SK-N-SH treated with all-trans-retinoic acid at 6 μM for 48 hours (cell line): ENCODE measurements around the gene CFAP57.

ENCODE experiments used
- ATAC-seq: fragments of 200-7000 bp; cut with Tn5 transposase; 3 replicates; pipeline ENCODE4 v1.9.1; 2020; ENCODE audit warnings: mild to moderate bottlenecking, moderate library complexity
- ARNTL ChIP-seq: fragments of 450-650 bp; formaldehyde crosslinking; IDR thresholded peaks from 2 replicates; pipeline ENCODE4 v1.5.0; 2020; ENCODE audit warnings: low read depth, mild to moderate bottlenecking, moderate library complexity, borderline replicate concordance
- BACH2 ChIP-seq: fragments of 250-450 bp; sonication (Bioruptor Pico); IDR thresholded peaks from 2 replicates; pipeline ENCODE4 v1.9.0; 2021; ENCODE audit warnings: mild to moderate bottlenecking, borderline replicate concordance
- CSDC2 ChIP-seq: fragments of 250-450 bp; sonication (Bioruptor Pico); IDR thresholded peaks from 2 replicates; pipeline ENCODE4 v1.5.0; 2020; ENCODE audit warnings: mild to moderate bottlenecking, moderate library complexity
- ESRRG ChIP-seq: fragments of 250-450 bp; sonication (Bioruptor Pico); IDR thresholded peaks from 2 replicates; pipeline ENCODE4 v1.6.1; 2021; ENCODE audit warnings: mild to moderate bottlenecking
- GLIS3 ChIP-seq: fragments of 250-450 bp; sonication (Bioruptor Pico); IDR thresholded peaks from 2 replicates; pipeline ENCODE4 v1.5.0; 2020; ENCODE audit warnings: mild to moderate bottlenecking, moderate library complexity
- ISL1 ChIP-seq: fragments of 250-450 bp; sonication (Bioruptor Pico); IDR thresholded peaks from 2 replicates; pipeline ENCODE4 v2.1.2; 2022; ENCODE audit warnings: mild to moderate bottlenecking, moderate library complexity
- OSR1 ChIP-seq: fragments of 250-450 bp; sonication (Bioruptor Pico); IDR thresholded peaks from 2 replicates; pipeline ENCODE4 v1.8.0; 2022; ENCODE audit warnings: moderate library complexity, mild to moderate bottlenecking, inconsistent platforms
- PPARA ChIP-seq: fragments of 250-450 bp; sonication (Bioruptor Pico); IDR thresholded peaks from 2 replicates; pipeline ENCODE4 v1.5.0; 2020; ENCODE audit warnings: mild to moderate bottlenecking, borderline replicate concordance
- SNAI2 ChIP-seq: fragments of 250-450 bp; sonication (Bioruptor Pico); IDR thresholded peaks from 2 replicates; pipeline ENCODE4 v1.5.0; 2020; ENCODE audit warnings: mild to moderate bottlenecking, moderate library complexity
- ZC3H10 ChIP-seq: fragments of 250-450 bp; sonication (Bioruptor Pico); IDR thresholded peaks from 2 replicates; pipeline ENCODE4 v1.5.1; 2021; ENCODE audit warnings: mild to moderate bottlenecking, moderate library complexity
- ZFP30 ChIP-seq: fragments of 450-650 bp; formaldehyde crosslinking; IDR thresholded peaks from 2 replicates; pipeline ENCODE4 v1.5.0; 2022; ENCODE audit warnings: mild to moderate bottlenecking, moderate library complexity
- ZNF565 ChIP-seq: fragments of 450-650 bp; formaldehyde crosslinking; conservative IDR thresholded peaks from 2 replicates; pipeline ENCODE4 v1.5.0; 2020; ENCODE audit warnings: low read depth, mild to moderate bottlenecking, moderate library complexity
- ZNF70 ChIP-seq: fragments of 450-650 bp; formaldehyde crosslinking; IDR thresholded peaks from 2 replicates; pipeline ENCODE4 v1.5.0; 2020; ENCODE audit warnings: mild to moderate bottlenecking, moderate library complexity
- ZNF8 ChIP-seq: fragments of 450-650 bp; formaldehyde crosslinking; IDR thresholded peaks from 2 replicates; pipeline ENCODE4 v1.5.0; 2020; ENCODE audit warnings: mild to moderate bottlenecking, moderate library complexity
- TF ChIP-seq, protein P1 (sequence below): fragments of 250-450 bp; sonication (Bioruptor Pico); IDR thresholded peaks from 2 replicates; pipeline ENCODE4 v1.8.0; 2020; ENCODE audit warnings: mild to moderate bottlenecking, moderate library complexity, borderline replicate concordance
- TF ChIP-seq, protein P2 (sequence below): fragments of 250-450 bp; sonication (Bioruptor Pico); IDR thresholded peaks from 2 replicates; pipeline ENCODE4 v1.5.0; 2020; ENCODE audit warnings: mild to moderate bottlenecking, moderate library complexity
- TF ChIP-seq, protein P3 (sequence below): fragments of 250-450 bp; sonication (Bioruptor Pico); IDR thresholded peaks from 2 replicates; pipeline ENCODE4 v1.5.1; 2020; ENCODE audit warnings: low read depth, mild to moderate bottlenecking, moderate library complexity
- TF ChIP-seq, protein P4 (sequence below): fragments of 250-450 bp; sonication (Bioruptor Pico); IDR thresholded peaks from 2 replicates; pipeline ENCODE4 v1.5.1; 2021; ENCODE audit warnings: mild to moderate bottlenecking, moderate library complexity

Gene CFAP57

DNA sequence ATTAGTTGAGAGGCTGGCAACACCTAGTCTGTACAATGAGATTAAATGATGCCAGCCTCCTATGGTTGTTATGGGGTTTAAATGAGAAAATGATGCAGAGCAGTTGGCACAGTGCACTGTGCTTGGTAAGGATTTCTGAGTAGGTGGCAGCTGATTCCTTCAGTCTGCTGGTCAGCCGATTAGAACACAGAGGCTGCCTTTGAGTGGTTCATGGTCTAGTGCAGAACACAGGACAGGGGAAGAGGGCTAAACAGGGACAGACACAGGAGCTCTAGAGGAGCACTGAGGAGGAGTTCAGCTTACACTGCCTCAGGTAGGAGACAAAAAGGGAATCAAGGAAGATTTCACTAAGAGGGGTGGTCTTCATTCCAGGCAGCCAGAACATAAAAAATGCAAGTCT is 130.1 kb downstream of the CFAP57 start:
- no peak for TF ChIP-seq ZNF565 (CRISPR knock-in tag)
- no peak for TF ChIP-seq ZNF8 (CRISPR knock-in tag)
- TF ChIP-seq, protein P1, sequence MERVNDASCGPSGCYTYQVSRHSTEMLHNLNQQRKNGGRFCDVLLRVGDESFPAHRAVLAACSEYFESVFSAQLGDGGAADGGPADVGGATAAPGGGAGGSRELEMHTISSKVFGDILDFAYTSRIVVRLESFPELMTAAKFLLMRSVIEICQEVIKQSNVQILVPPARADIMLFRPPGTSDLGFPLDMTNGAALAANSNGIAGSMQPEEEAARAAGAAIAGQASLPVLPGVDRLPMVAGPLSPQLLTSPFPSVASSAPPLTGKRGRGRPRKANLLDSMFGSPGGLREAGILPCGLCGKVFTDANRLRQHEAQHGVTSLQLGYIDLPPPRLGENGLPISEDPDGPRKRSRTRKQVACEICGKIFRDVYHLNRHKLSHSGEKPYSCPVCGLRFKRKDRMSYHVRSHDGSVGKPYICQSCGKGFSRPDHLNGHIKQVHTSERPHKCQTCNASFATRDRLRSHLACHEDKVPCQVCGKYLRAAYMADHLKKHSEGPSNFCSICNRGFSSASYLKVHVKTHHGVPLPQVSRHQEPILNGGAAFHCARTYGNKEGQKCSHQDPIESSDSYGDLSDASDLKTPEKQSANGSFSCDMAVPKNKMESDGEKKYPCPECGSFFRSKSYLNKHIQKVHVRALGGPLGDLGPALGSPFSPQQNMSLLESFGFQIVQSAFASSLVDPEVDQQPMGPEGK (CRISPR knock-in tag) = no peak
- TF ChIP-seq, protein P2, sequence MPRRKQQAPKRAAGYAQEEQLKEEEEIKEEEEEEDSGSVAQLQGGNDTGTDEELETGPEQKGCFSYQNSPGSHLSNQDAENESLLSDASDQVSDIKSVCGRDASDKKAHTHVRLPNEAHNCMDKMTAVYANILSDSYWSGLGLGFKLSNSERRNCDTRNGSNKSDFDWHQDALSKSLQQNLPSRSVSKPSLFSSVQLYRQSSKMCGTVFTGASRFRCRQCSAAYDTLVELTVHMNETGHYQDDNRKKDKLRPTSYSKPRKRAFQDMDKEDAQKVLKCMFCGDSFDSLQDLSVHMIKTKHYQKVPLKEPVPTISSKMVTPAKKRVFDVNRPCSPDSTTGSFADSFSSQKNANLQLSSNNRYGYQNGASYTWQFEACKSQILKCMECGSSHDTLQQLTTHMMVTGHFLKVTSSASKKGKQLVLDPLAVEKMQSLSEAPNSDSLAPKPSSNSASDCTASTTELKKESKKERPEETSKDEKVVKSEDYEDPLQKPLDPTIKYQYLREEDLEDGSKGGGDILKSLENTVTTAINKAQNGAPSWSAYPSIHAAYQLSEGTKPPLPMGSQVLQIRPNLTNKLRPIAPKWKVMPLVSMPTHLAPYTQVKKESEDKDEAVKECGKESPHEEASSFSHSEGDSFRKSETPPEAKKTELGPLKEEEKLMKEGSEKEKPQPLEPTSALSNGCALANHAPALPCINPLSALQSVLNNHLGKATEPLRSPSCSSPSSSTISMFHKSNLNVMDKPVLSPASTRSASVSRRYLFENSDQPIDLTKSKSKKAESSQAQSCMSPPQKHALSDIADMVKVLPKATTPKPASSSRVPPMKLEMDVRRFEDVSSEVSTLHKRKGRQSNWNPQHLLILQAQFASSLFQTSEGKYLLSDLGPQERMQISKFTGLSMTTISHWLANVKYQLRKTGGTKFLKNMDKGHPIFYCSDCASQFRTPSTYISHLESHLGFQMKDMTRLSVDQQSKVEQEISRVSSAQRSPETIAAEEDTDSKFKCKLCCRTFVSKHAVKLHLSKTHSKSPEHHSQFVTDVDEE (CRISPR knock-in tag) = no peak
- no peak for TF ChIP-seq GLIS3
- TF ChIP-seq ISL1 (CRISPR knock-in tag) = no peak
- no peak for ATAC-seq

DNA sequence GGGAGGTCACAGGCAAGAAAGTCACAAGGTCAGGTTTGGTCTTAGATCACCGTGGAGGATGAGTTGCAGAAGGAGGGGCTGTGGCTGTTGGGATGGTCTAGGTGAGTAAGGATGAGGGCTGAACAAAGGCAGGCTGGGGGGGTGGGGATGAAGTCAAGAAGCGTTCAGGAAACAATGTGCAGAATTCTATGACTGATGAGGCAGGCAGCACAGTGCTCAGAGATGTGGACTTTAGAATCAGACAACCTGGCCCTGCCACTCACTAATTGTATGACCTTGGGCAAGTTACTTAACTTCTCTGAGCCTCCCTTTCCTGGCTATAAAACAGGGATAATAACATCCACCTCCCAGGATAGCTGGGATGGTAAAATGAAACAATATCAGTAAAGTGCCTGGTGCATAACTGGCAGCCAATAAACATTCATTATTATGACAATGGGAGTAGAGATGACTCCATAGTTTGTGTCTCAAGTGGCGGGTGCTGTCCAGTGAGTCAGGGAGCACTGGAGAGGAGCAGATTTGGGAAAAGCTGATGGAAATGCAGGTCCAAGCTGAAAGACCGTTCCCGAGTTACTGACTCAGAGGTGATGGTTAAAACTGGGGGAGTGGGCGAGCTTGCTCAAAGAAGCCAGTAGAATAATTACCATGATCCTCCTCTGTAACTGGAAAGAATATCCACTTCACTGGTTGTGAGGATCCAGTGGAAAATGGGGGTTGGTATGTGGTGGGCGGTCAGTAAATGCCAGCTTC is 130.8 kb downstream of the CFAP57 start:
- ATAC-seq = no peak
- no peak for TF ChIP-seq BACH2 (CRISPR knock-in tag)
- no peak for TF ChIP-seq ZNF70 (CRISPR knock-in tag)
- TF ChIP-seq ZFP30 (CRISPR knock-in tag) = no peak
- TF ChIP-seq, protein P3, sequence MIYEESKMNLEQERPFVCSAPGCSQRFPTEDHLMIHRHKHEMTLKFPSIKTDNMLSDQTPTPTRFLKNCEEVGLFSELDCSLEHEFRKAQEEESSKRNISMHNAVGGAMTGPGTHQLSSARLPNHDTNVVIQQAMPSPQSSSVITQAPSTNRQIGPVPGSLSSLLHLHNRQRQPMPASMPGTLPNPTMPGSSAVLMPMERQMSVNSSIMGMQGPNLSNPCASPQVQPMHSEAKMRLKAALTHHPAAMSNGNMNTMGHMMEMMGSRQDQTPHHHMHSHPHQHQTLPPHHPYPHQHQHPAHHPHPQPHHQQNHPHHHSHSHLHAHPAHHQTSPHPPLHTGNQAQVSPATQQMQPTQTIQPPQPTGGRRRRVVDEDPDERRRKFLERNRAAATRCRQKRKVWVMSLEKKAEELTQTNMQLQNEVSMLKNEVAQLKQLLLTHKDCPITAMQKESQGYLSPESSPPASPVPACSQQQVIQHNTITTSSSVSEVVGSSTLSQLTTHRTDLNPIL (CRISPR knock-in tag) = no peak
- no peak for TF ChIP-seq ZNF8 (CRISPR knock-in tag)

DNA sequence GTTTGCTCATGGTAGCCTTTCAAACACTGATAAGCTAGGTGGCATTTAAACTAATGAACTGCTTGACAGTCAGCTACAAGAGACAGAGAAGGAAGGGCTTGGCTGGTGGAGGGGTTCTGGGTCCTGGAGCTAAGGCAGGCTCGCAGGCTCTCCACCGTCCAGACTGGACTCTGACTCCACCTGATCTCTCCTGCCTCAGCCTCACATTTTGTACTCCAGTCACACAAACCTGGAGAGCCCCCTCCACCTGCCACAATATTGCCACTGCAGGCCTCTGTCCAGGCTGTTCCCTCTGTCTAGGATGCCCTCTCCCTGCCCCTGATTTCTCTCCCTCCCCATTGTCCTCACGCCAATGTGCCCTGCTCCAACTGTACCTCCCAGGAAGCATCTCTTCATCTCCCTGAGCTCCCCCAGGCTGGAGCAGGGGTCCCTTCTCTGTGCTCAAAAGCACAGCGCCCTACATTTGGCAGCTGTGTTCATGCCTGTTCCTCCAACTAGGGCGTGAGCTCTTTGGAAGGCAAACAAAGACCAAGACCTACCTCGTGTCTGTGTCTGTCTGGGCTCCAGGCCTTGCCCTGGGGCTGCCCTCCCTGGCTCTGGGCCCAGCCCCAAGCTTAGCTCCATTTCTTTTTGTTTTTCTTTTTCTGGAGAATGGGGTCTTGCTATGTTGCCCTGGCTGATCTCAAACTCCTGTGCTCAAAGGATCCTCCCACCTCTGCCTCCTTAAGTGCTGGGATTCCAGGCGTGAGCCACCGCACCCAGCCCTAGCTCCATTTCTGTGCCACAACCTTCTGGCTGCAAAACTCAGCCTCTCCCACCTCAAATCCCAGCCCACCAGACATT is 131.6 kb downstream of the CFAP57 start:
- no peak for ATAC-seq
- TF ChIP-seq ESRRG (CRISPR knock-in tag) = no peak
- TF ChIP-seq, protein P3 (CRISPR knock-in tag) = no peak
- TF ChIP-seq OSR1 = no peak
- TF ChIP-seq ARNTL = no peak
- TF ChIP-seq ZNF565 (CRISPR knock-in tag) = no peak
- no peak for TF ChIP-seq ZC3H10 (CRISPR knock-in tag)
- TF ChIP-seq, protein P2 (CRISPR knock-in tag) = no peak
- no peak for TF ChIP-seq ZNF8 (CRISPR knock-in tag)
- TF ChIP-seq, protein P1 (CRISPR knock-in tag) = no peak
- TF ChIP-seq, protein P4, sequence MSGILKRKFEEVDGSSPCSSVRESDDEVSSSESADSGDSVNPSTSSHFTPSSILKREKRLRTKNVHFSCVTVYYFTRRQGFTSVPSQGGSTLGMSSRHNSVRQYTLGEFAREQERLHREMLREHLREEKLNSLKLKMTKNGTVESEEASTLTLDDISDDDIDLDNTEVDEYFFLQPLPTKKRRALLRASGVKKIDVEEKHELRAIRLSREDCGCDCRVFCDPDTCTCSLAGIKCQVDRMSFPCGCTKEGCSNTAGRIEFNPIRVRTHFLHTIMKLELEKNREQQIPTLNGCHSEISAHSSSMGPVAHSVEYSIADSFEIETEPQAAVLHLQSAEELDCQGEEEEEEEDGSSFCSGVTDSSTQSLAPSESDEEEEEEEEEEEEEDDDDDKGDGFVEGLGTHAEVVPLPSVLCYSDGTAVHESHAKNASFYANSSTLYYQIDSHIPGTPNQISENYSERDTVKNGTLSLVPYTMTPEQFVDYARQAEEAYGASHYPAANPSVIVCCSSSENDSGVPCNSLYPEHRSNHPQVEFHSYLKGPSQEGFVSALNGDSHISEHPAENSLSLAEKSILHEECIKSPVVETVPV = no peak
- TF ChIP-seq PPARA (CRISPR knock-in tag) = no peak
- TF ChIP-seq SNAI2 (CRISPR knock-in tag) = no peak
- TF ChIP-seq CSDC2 (CRISPR knock-in tag) = no peak
- TF ChIP-seq ISL1 (CRISPR knock-in tag) = no peak
